Measurements from ENCODE around the gene PPM1D. TPM values are rescaled to one million over a fixed set of nuclear protein-coding genes. Genes with fewer than 3 reads are reported as not detected.
"Not testable (repeated sequence)": the region's sequence is repeated elsewhere in the genome, so short reads cannot be mapped to it uniquely, and the experiment has no call there.

PPM1D gene
- total RNA-seq, 4 donors from 2014 or later = 11.3 to 19.5 (median 15.2) TPM

GRCh38 chr17:60592750-60593149 lies 7.2 kb upstream of the PPM1D start:
- intact Hi-C loops (cut with DNase I) = no loop called here

GRCh38 chr17:60593441-60594036 lies 6.5 kb upstream of the PPM1D start:
- H3K36me3 ChIP-seq; H3K27ac ChIP-seq; H3K4me1 ChIP-seq; H3K4me3 ChIP-seq (replicated peaks in 1 of 3); intact Hi-C loops (cut with DNase I); H3K9me3 ChIP-seq; H3K27me3 ChIP-seq: not testable (repeated sequence)
- 72 to 73% methylated on average over 9 of the region's 9 CpGs for WGBS, 2 donors
- DNase-seq = peak; percentile 34 to 53

More at GRCh38 chr17:60592750-60593149, 7.2 kb upstream of the PPM1D start:
- Histone ChIP-seq H3K9me3 (no peaks in the 10 kb centered on the region), H3K27ac (no peak overlapping the region), H3K4me1 (no peaks in the 10 kb centered on the region), H3K27me3 (no peaks in the 10 kb centered on the region), H3K36me3 (no peaks in the 10 kb centered on the region), H3K4me3 (replicated peaks in 1 of 3) (no peak overlapping the region)
- no peak for TF ChIP-seq POLR2A (IDR thresholded peaks at IDR 0.05)
- no peak for TF ChIP-seq CTCF (IDR thresholded peaks at IDR 0.05)
- no peak for DNase-seq
- WGBS, 2 donors = 84 to 93% methylated on average over 2 of the region's 2 CpGs

GRCh38 chr17:60594170-60594569 lies 5.8 kb upstream of the PPM1D start:
- WGBS, 2 donors = 90 to 93% methylated on average over 7 of the region's 7 CpGs
- DNase-seq; H3K27ac ChIP-seq; H3K4me3 ChIP-seq (replicated peaks in 1 of 3); H3K27me3 ChIP-seq; H3K4me1 ChIP-seq; intact Hi-C loops (cut with DNase I); H3K9me3 ChIP-seq; H3K36me3 ChIP-seq: not testable (repeated sequence)

- DNase-seq = no peak
- Histone ChIP-seq H3K9me3 (no peaks in the 10 kb centered on the region), H3K4me3 (replicated peaks in 1 of 3) (no peak overlapping the region), H3K27me3 (no peaks in the 10 kb centered on the region), H3K36me3 (no peaks in the 10 kb centered on the region), H3K4me1 (peaks cover 0 to 4% of the 10 kb centered on the region in 2 donors), H3K27ac (no peak overlapping the region)
- 95 to 97% methylated on average over 2 of the region's 2 CpGs for WGBS, 2 donors
- intact Hi-C loops (cut with DNase I) = loop anchor here (5.0 kb wide), 1 partner anchor 202 kb away; the partner anchor contains the start of gene USP32
- no peak for TF ChIP-seq POLR2A (IDR thresholded peaks at IDR 0.05)
- no peak for TF ChIP-seq CTCF (IDR thresholded peaks at IDR 0.05)
Observed at GRCh38 chr17:60594734-60595133, 5.3 kb upstream of the PPM1D start.

- DNase-seq = no peak
- no peak for TF ChIP-seq CTCF (IDR thresholded peaks at IDR 0.05)
- no peak for TF ChIP-seq POLR2A (IDR thresholded peaks at IDR 0.05)
- 96 to 100% methylated on average over 6 of the region's 6 CpGs for WGBS, 2 donors
Observed at GRCh38 chr17:60597297-60597696, 2.7 kb upstream of the PPM1D start.

GRCh38 chr17:60598001-60598736 lies 1.8 kb upstream of the PPM1D start:
- peaks cover 4% of the 10 kb centered on the region in 2 donors for H3K4me1 ChIP-seq
- no peak for DNase-seq
- intact Hi-C loops (cut with DNase I) = loop anchor here (5.0 kb wide), 1 partner anchor 206 kb away; the partner anchor contains the start of gene USP32
- H3K9me3 ChIP-seq = no peaks in the 10 kb centered on the region
- H3K36me3 ChIP-seq = no peaks in the 10 kb centered on the region
- 90 to 93% methylated on average over 7 of the region's 7 CpGs for WGBS, 2 donors
- no peaks in the 10 kb centered on the region for H3K27me3 ChIP-seq
- H3K4me3 ChIP-seq (replicated peaks in 1 of 3) = no peak overlapping the region
- no peak overlapping the region for H3K27ac ChIP-seq
- no peak for TF ChIP-seq CTCF (IDR thresholded peaks at IDR 0.05)

More at GRCh38 chr17:60597297-60597696, 2.7 kb upstream of the PPM1D start:
- no peaks in the 10 kb centered on the region for H3K9me3 ChIP-seq
- no peaks in the 10 kb centered on the region for H3K27me3 ChIP-seq
- H3K36me3 ChIP-seq = no peaks in the 10 kb centered on the region
- intact Hi-C loops (cut with DNase I) = loop anchor here (5.0 kb wide), 1 partner anchor 205 kb away; the partner anchor contains the start of gene USP32
- peaks cover 0 to 4% of the 10 kb centered on the region in 2 donors for H3K4me1 ChIP-seq
- no peak overlapping the region for H3K4me3 ChIP-seq (replicated peaks in 1 of 3)
- no peak overlapping the region for H3K27ac ChIP-seq

Measured in thyroid gland (tissue), 4 donors.